Spleen (tissue), 11 donors: ENCODE data around the gene CERS5. TPM values are rescaled to one million over a fixed set of nuclear protein-coding genes. Genes with fewer than 3 reads are reported as not detected.

Source experiments
- DNase-seq: peaks from one replicate; pipeline ENCODE4 v3.0.0-alpha.2; 2020
- H3K27ac ChIP-seq, 8 donors: fragments of 200-600 bp; sonication (generic) in 7 of 8; 1 replicate in 4 of 8; 2 replicates in 4 of 8; pipeline versions ENCODE4 v1.5.0 to v1.8.0; 2016 to 2021; ENCODE audit warnings: inconsistent platforms in 4 of 8, mild to moderate bottlenecking in 4 of 8, moderate library complexity in 1 of 8
- H3K27me3 ChIP-seq, 7 donors: fragments of 200-600 bp; sonication (generic) in 6 of 7; replicated peaks in 1 of 7; 1 replicate in 4 of 7; 2 replicates in 3 of 7; pipeline versions ENCODE4 v1.5.0 to v1.8.0; 2016 to 2021; ENCODE audit warnings: inconsistent platforms in 3 of 7, mild to moderate bottlenecking in 1 of 7
- H3K36me3 ChIP-seq, 6 donors: fragments of 200-600 bp; sonication (generic) in 5 of 6; 1 replicate in 4 of 6; 2 replicates in 2 of 6; pipeline versions ENCODE4 v1.5.0 to v1.8.0; 2016 to 2021; ENCODE audit warnings: inconsistent platforms in 2 of 6
- H3K4me1 ChIP-seq, 6 donors: fragments of 200-600 bp; sonication (generic) in 5 of 6; 1 replicate in 3 of 6; 2 replicates in 3 of 6; pipeline versions ENCODE4 v1.5.0 to v1.8.0; 2016 to 2021; ENCODE audit warnings: inconsistent platforms in 3 of 6
- H3K4me3 ChIP-seq, 8 donors: fragments of 200-600 bp; sonication (generic) in 7 of 8; 1 replicate in 4 of 8; 2 replicates in 4 of 8; pipeline versions ENCODE4 v1.5.0 to v1.8.0; 2016 to 2021; ENCODE audit warnings: inconsistent platforms in 4 of 8, mild to moderate bottlenecking in 4 of 8, moderate library complexity in 2 of 8
- H3K9me3 ChIP-seq, 8 donors: fragments of 200-600 bp; sonication (generic) in 7 of 8; 1 replicate in 4 of 8; 2 replicates in 4 of 8; pipeline versions ENCODE4 v1.5.0 to v1.8.0; 2016 to 2021; ENCODE audit warnings: inconsistent platforms in 4 of 8
- CTCF ChIP-seq, 11 experiments: fragments of 200-600 bp in 7 of 11; fragments of 450-650 bp in 4 of 11; sonication (generic) in 4 of 11; IDR thresholded peaks in 8 of 11; conservative IDR thresholded peaks in 3 of 11; 1 replicate in 7 of 11; 2 replicates in 4 of 11; pipeline versions ENCODE4 v1.4.0 to v1.8.0; 2016 to 2021; ENCODE audit warnings: antibody characterized with exemption in 11 of 11, inconsistent platforms in 4 of 11, mild to moderate bottlenecking in 1 of 11
- POLR2A ChIP-seq, 3 donors: fragments of 450-650 bp; IDR thresholded peaks; one replicate each; pipeline ENCODE4 v1.5.1; 2017; ENCODE audit warnings: antibody characterized with exemption in 3 of 3, mild to moderate bottlenecking in 1 of 3
- POLR2AphosphoS5 ChIP-seq, 3 donors: sonication (generic); formaldehyde crosslinking; IDR thresholded peaks; one replicate each; pipeline ENCODE4 v1.5.1; 2017; ENCODE audit warnings: antibody characterized with exemption in 3 of 3
- WGBS, 5 donors: extraction: QIAGEN DNeasy Blood & Tissue Kit in 3 of 5; methylation state at CpG; one replicate each; pipeline versions ENCODE4 v1.1.5 to v1.1.7; 2013 to 2018; 5-methylcytosine and 5-hydroxymethylcytosine counted together
- intact Hi-C: fragments of 100-400 bp; cut with DNase I; formaldehyde crosslinking; loops from one replicate; pipeline ENCODE4 v1.15.0; 2023; ENCODE audit warnings: low total_unique reads
- polyA plus RNA-seq, 3 donors: library from polyadenylated mRNA; stranded (reverse); fragments of 200-250 nt; gene quantifications; one replicate each; pipeline ENCODE4 v1.2.1, GENCODE V29; 2013
- total RNA-seq, 7 donors: library from RNA; depleted of rRNA in 3 of 7; stranded (reverse); fragments of >200 nt in 3 of 7; fragmentation: NEBNext Ultra II Directional in 4 of 7; extraction: Animal tissue kit (Norgen Biotek cat#: 25700) in 4 of 7; gene quantifications; one replicate each; pipeline versions ENCODE4 v1.1.0 to v1.2.1, GENCODE V29; 2016 to 2021
- donor health status: healthy with polysubstance abuse.
- donor health status: DM: no; HTN: no; CAD: no; lungs with moderate emphysema.
- donor health status: DM: no; HTN: no; CAD: no.
- donor health status: Bipolar disorder and iron deficiency.
- donor health status: healthy.
- donor health status: DM: no; HTN: no; CAD: no.
- donor health status: DM: yes; HTN: yes; CAD: no.

CERS5 gene
- total and polyA plus RNA-seq, 10 donors, result 21.8 to 90.8 (median 43.6) TPM

- Histone ChIP-seq H3K36me3 (peaks cover 0 to 100% (median 63%) of the 10 kb centered on the region in 6 donors), H3K9me3 (no peaks in the 10 kb centered on the region), H3K4me1 (peaks cover 1 to 71% (median 35%) of the 10 kb centered on the region in 6 donors), H3K27ac (no peak overlapping the region), H3K27me3 (no peaks in the 10 kb centered on the region), H3K4me3 (no peak overlapping the region)
- intact Hi-C loops, result no loop called here
- WGBS, 5 donors, result 94 to 100% (median 96%) methylated on average over 2 of the region's 2 CpGs
- no peak for TF ChIP-seq POLR2A (IDR thresholded peaks at IDR 0.05)
- no peak for TF ChIP-seq CTCF (IDR thresholded peaks at IDR 0.05 in 8 of 11, conservative IDR thresholded peaks at IDR 0.05 in 3 of 11)
- TF ChIP-seq POLR2AphosphoS5 (IDR thresholded peaks at IDR 0.05), result no peak
- no peak for DNase-seq
Measured at GRCh38 chr12:50119387-50119786, 47.8 kb downstream of the CERS5 start.

DNA sequence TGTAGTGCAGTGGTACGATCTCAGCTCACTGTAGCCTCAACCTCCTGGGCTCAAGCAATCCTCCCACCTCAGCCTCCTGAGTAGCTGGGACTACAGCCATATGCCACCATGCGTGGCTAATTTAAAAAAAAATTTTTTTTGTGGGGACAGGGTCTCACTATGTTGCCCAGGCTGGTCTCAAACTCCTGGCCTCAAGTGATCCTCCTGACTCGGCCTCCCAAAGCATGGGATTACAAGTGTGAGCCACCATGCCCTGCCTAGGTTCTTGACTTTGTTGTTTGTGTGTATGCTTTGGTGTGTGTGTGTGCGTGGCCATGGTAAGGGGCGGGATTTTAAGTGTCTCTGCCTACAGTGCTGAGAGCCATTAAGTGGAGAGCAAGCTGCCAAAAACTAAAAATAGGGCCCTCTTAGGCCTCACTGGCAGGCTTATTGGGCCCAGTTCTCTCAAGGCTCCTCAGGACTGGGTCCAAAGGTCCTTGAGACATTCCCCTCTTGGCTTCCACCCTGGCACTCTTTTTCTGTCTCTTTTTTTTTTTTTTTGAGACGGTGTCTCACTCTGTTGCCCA, 50.0 kb downstream of the CERS5 start:
- 78 to 86% (median 82%) methylated on average over 6 of the region's 6 CpGs for WGBS, 5 donors
- no peak for DNase-seq
- no peaks in the 10 kb centered on the region for H3K9me3 ChIP-seq
- H3K4me3 ChIP-seq, result no peak overlapping the region
- H3K27me3 ChIP-seq, result no peaks in the 10 kb centered on the region
- H3K36me3 ChIP-seq, result peaks cover 0 to 87% (median 47%) of the 10 kb centered on the region in 6 donors
- peak overlapping the region in 3 of 8 donors; percentile 9 to 38 (median 15) for H3K27ac ChIP-seq
- TF ChIP-seq POLR2A (IDR thresholded peaks at IDR 0.05), result no peak
- no peak for TF ChIP-seq POLR2AphosphoS5 (IDR thresholded peaks at IDR 0.05)
- no peak for TF ChIP-seq CTCF (IDR thresholded peaks at IDR 0.05 in 8 of 11, conservative IDR thresholded peaks at IDR 0.05 in 3 of 11)
- intact Hi-C loops, result no loop called here
- H3K4me1 ChIP-seq, result peaks cover 15 to 84% (median 50%) of the 10 kb centered on the region in 6 donors

DNA sequence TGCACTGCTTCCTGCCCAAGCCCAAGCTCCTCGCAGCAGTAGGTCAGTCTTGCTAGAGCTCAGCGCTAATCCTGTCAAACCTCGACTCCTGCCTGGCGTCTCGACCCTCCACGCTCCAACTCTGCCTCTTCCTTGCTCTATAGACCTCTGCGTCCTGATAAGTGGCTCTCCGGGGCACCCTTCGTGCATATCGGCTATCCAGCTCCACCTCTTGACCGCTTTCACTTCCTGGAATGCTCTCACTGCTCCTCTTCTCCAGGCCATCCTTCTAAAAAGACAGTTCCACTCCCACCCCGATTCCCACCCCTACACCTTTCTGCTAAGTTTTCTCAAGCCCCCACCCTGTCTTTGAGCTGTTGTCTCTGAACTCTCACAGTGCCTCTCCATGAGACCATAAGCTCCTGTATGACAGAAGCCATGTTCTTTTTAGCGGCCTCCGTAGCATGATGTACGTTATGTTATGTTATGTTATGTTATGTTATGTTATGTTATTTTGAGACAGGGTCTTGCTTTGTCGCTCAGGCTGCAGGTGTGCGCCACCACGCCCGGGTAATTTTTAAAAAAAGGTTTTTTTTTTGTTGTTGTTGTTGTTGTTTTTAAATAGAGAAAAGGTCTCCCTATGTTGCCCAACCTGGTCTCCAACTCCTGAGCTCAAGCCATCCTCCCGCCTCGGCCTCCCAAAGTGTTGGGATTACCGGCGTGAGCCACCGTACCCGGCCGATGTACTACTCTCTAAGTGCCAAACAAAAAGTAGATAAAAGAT, 54.5 kb downstream of the CERS5 start:
- TF ChIP-seq POLR2AphosphoS5 (IDR thresholded peaks at IDR 0.05), result no peak
- peaks cover 0 to 42% (median 14%) of the 10 kb centered on the region in 6 donors for H3K36me3 ChIP-seq
- peak overlapping the region; percentile 90 to 98 (median 94) for H3K27ac ChIP-seq
- intact Hi-C loops, result no loop called here
- no peaks in the 10 kb centered on the region for H3K27me3 ChIP-seq
- H3K4me1 ChIP-seq, result peaks cover 37 to 78% (median 68%) of the 10 kb centered on the region in 6 donors
- no peaks in the 10 kb centered on the region for H3K9me3 ChIP-seq
- H3K4me3 ChIP-seq, result peak overlapping the region; percentile 73 to 97 (median 88)
- 18 to 23% (median 20%) methylated on average over 26 of the region's 26 CpGs for WGBS, 5 donors
- DNase-seq, result no peak

DNA sequence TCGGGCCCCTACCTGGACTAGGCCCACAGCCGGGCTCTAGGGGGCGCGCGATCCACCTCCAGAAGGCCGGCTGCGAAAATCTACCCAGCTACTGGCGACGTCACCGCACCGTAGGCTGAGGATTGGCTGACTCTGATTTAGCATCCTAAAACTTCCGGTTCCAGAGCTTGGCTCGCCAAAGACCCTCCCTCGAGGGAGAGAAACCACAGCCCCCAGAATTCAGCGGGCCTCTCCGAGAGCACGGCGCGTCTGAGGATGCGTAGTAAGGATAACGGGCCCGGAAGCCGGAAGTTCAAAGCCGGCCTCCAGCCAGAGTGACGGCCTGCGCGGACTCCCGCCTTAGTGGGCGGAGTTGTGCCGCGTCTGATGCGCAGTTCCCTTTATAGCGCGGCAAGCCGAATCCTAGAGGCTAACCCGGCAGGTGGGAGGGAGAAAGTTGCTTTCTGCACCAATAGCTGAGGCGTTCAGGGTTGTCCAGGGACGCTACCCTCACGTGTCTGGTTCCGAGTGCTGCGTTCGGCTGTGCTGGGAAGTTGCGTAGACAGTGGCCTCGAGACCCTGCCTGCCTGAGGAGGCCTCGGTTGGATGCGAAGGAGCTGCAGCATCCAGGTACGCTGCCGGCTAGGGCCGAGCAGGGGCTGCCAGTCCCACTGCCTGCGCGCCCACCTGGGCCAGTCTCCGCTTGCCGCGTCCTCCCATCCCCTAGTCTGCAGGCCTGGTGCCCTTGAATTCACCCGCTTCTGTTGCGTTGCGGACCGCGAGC, 55.3 kb downstream of the CERS5 start, which contains the start of gene COX14:
TSS of gene COX14 (plus strand) at position 544 of the 763 bp plus-strand sequence. CDS start 7,808 bp downstream, outside the sequence.
- H3K27me3 ChIP-seq, result no peaks in the 10 kb centered on the region
- H3K36me3 ChIP-seq, result peaks cover 0 to 34% (median 11%) of the 10 kb centered on the region in 6 donors
- H3K4me3 ChIP-seq, result peak within 1 kb of the TSS; percentile 73 to 97 (median 88)
- intact Hi-C loops, result no loop called here
- 0% methylated on average over 18 to 59 of the region's 59 CpGs for WGBS, 5 donors
- H3K9me3 ChIP-seq, result no peaks in the 10 kb centered on the region
- H3K27ac ChIP-seq, result peak within 1 kb of the TSS; percentile 90 to 98 (median 94)
- peak; percentile 99 for DNase-seq
- TF ChIP-seq POLR2A (IDR thresholded peaks at IDR 0.05), result peak; percentile 20 to 95 (median 95)
- peak; percentile 99 to 100 (median 99) for TF ChIP-seq POLR2AphosphoS5 (IDR thresholded peaks at IDR 0.05)
- peak; percentile 82 to 96 (median 95) for TF ChIP-seq CTCF (IDR thresholded peaks at IDR 0.05 in 8 of 11, conservative IDR thresholded peaks at IDR 0.05 in 3 of 11)
- H3K4me1 ChIP-seq, result peaks cover 37 to 71% (median 63%) of the 10 kb centered on the region in 6 donors
